ENCODE measurements around the gene MYH7B.

GRCh38 chr20:34976286-34976685, 20.6 kb downstream of the MYH7B start:
- no peak for TF ChIP-seq CTCF (IDR thresholded peaks at IDR 0.05)
- TF ChIP-seq POLR2AphosphoS5 (IDR thresholded peaks at IDR 0.05) = no peak
- no peak for TF ChIP-seq POLR2A (IDR thresholded peaks at IDR 0.05)
